ENCODE results near the gene TTLL13.
"Not testable (repeated sequence)": the region's sequence is repeated elsewhere in the genome, so short reads cannot be mapped to it uniquely, and the experiment has no call there.

Gene TTLL13

DNA sequence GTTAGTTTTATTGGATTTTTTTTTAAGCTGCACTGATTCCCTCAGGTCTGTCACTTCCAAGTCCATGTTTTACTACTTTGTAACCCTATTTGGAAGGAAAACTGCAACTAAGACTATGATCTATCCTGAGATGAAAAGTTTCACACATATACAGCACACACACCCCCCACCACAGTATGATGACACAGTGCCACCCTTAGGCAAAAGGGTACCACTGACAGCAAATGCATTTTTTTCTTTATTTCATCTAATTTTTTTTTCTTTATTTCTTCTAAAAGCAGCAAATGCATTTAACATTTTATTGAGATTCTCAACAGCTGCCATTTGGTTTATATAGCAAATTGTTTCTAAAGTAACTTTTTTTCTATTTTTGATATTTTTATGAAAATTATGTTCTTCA is 37.3 kb downstream of the TTLL13 start:
- TF ChIP-seq, protein P1, sequence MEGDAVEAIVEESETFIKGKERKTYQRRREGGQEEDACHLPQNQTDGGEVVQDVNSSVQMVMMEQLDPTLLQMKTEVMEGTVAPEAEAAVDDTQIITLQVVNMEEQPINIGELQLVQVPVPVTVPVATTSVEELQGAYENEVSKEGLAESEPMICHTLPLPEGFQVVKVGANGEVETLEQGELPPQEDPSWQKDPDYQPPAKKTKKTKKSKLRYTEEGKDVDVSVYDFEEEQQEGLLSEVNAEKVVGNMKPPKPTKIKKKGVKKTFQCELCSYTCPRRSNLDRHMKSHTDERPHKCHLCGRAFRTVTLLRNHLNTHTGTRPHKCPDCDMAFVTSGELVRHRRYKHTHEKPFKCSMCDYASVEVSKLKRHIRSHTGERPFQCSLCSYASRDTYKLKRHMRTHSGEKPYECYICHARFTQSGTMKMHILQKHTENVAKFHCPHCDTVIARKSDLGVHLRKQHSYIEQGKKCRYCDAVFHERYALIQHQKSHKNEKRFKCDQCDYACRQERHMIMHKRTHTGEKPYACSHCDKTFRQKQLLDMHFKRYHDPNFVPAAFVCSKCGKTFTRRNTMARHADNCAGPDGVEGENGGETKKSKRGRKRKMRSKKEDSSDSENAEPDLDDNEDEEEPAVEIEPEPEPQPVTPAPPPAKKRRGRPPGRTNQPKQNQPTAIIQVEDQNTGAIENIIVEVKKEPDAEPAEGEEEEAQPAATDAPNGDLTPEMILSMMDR (IDR thresholded peaks at IDR 0.05; ENCODE audit: borderline replicate concordance, control extremely low read depth, extremely low read depth, insufficient read depth, missing control alignments) = peak; percentile 60
- in situ Hi-C loops (cut with MboI; ENCODE audit: low sequenced_read_pairs, unreplicated experiment) = no loop called here
- peak; percentile 62 for DNase-seq (ENCODE audit: low spot score)

DNA sequence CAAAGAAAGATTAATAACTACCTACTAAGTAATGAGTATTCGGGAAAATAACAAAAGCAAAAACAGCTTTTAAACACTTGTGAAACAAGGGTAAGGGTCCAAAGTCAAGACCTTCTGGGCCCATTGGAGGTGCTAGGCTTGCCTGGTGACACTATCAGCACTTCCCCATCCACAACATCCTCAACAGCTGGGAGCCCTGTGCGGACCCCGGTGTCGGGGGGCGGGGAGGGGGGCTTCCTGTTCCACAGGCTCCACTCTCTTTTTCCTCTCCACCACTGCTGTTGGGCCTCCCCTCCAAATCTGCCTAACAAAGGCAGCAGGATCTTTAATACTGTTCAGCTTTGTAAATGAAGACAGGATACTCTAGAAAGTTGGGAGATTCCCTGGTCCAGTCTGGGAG is 37.7 kb downstream of the TTLL13 start:
- TF ChIP-seq, protein P1 (IDR thresholded peaks at IDR 0.05; ENCODE audit: borderline replicate concordance, control extremely low read depth, extremely low read depth, insufficient read depth, missing control alignments) = no peak
- in situ Hi-C loops (cut with MboI; ENCODE audit: low sequenced_read_pairs, unreplicated experiment) = no loop called here
- DNase-seq (ENCODE audit: low spot score) = no peak

DNA sequence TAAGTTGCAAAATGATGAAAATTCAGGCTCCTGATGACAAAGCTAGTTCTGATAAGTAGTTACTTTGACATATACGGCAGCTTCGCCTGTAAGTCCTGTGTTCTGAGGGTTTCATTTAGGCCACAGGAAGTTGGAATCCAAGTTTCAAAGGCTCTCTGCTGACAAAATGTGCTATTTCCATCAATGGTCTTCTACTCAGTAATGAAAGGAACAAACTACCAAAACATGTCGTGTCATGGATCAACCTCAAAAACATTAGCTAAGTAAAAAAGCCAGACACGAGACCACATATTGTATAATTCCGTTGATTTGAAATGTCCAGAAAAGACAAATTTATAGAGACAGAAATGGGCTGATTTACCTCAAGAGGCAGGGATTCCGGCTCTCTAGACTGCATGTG is 38.6 kb downstream of the TTLL13 start:
- DNase-seq (ENCODE audit: low spot score) = no peak
- in situ Hi-C loops (cut with MboI; ENCODE audit: low sequenced_read_pairs, unreplicated experiment) = no loop called here
- TF ChIP-seq, protein P1 (IDR thresholded peaks at IDR 0.05; ENCODE audit: borderline replicate concordance, control extremely low read depth, extremely low read depth, insufficient read depth, missing control alignments) = no peak

DNA sequence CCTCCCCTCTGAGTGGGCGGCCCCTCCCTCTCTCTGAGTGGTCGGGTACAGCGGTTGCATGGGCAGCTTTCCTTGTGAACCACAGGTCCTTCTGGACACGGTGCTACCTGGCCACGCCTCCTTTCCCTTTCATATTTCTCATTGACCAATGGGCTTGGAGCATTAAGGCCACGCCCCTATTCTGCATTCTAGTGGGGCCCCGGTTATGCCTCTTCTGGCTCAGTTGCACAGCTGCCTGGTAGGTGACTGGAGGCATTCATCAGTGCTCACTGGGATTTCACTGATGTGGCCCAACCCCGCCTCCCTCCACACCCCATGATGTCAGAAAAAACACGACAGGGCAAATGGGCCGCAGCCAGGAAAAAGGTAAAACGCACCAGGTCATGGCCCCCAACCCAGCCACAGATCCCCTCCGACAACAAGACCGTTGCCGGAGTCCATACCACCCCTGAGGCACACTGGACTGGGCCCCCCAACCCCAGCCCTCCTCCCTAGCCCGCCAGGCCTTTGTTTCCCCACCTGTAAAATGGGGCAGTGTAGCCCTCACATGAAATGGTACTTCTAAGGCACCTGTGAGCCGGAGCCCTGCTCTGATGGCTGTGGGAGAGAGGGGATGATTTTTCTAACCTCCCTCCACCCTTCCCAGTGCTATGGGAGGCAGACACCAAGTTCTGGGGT is 42.5 kb downstream of the TTLL13 start:
- in situ Hi-C loops (cut with MboI; ENCODE audit: low sequenced_read_pairs, unreplicated experiment) = no loop called here
- peak; percentile 41 for DNase-seq (ENCODE audit: low spot score)
- TF ChIP-seq, protein P1 (IDR thresholded peaks at IDR 0.05; ENCODE audit: borderline replicate concordance, control extremely low read depth, extremely low read depth, insufficient read depth, missing control alignments) = no peak

DNA sequence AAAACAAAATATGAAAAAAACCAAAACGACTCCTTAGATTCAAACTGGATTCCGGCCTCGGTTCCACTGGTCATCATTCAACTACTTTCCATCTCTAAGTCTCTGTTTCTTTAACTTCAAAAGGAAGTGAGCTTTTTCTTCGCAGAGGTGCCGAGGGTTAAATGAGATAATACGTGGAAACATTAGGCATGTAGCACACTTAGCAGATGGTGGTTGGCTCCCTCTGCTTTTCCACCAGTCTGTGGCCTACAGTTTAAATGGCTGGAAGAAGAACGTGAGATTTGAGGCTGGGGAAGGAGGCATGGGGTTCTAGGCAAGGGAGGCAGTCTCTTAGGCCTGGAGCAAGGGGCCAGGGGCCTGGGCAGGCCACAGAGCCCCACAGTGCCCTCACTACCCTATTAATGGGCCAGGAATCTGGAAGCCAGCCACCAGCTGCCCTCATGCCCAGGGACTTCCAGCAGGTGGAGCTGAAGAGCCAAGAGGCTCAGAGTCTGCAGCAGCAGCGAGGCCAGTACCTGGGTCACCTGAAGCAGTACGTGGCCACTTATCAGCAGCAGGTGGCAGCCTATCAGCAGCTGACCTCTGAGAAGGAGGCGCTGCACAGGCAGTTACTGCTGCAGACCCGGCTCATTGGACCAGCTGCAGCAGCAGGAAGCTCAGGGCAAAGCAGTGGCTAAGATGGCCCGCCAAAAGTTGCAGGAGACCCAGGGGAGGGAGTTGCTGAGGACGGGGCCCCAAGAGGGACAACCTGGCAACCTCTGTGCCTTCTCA is 43.9 kb downstream of the TTLL13 start:
- TF ChIP-seq, protein P1 (IDR thresholded peaks at IDR 0.05; ENCODE audit: borderline replicate concordance, control extremely low read depth, extremely low read depth, insufficient read depth, missing control alignments) = peak; percentile 85
- peak; percentile 62 for DNase-seq (ENCODE audit: low spot score)
- in situ Hi-C loops (cut with MboI; ENCODE audit: low sequenced_read_pairs, unreplicated experiment) = not testable (repeated sequence)

DNA sequence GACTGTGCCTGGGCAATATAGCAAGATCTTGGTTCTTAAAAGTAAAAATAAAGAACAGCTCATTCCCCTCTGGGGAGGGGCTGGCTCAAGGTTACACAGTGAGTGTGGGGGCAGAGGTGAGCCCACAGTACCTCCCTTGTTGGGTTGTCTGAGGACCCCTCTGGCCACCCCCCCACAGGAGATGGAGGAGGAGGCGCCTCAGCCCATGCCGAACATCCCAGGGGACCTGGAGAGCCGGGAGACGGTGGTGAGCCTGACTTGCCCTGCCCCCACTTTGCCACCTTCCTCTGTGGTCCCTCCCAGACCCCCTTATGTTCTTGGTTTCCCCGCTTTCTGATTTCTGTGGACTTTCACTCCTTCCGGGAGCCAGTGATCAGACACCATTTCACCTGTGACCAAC is 44.8 kb downstream of the TTLL13 start:
- TF ChIP-seq, protein P1 (IDR thresholded peaks at IDR 0.05; ENCODE audit: borderline replicate concordance, control extremely low read depth, extremely low read depth, insufficient read depth, missing control alignments) = no peak
- in situ Hi-C loops (cut with MboI; ENCODE audit: low sequenced_read_pairs, unreplicated experiment) = no loop called here
- no peak for DNase-seq (ENCODE audit: low spot score)

Measured in GM13976 (cell line).